GF-D8 (cell line): ENCODE results near the gene ZNF276.
"Not testable (repeated sequence)": the region's sequence is repeated elsewhere in the genome, so short reads cannot be mapped to it uniquely, and the experiment has no call there.

Source experiments
- DNase-seq: peaks from one replicate; lab custom pipeline; 2025; lab: John Stamatoyannopoulos, UW

The ZNF276 gene

DNA sequence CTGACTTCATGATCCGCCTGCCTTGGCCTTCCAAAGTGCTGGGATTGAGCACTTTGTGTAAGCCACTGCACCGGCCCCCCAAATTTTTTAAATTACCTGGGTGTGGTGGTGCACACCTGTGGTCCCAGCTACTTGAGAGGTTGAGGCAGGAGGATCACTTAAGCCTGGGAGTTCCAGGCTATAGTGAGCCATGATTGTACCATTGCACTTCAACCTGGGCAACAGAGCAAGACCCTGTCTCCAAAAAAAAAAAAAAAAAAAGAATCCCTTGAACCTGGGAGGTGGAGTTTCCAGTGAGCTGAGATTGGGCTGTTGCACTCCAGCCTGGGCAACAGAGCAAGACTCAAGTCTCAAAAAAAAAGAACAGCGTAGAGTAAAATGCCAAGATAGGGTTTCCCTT is 15.2 kb downstream of the ZNF276 start:
- DNase-seq: no peak

- no peak for DNase-seq
Measured at GRCh38 chr16:89737341-89738071, 16.2 kb downstream of the ZNF276 start.

GRCh38 chr16:89738072-89738377 is 16.7 kb downstream of the ZNF276 start:
- no peak for DNase-seq

GRCh38 chr16:89738538-89739317 is 17.4 kb downstream of the ZNF276 start:
- DNase-seq: no peak

- DNase-seq: no peak
Measured at GRCh38 chr16:89739383-89739782, 18.0 kb downstream of the ZNF276 start.

- no peak for DNase-seq
Measured at GRCh38 chr16:89741342-89742014, 20.1 kb downstream of the ZNF276 start.

DNA sequence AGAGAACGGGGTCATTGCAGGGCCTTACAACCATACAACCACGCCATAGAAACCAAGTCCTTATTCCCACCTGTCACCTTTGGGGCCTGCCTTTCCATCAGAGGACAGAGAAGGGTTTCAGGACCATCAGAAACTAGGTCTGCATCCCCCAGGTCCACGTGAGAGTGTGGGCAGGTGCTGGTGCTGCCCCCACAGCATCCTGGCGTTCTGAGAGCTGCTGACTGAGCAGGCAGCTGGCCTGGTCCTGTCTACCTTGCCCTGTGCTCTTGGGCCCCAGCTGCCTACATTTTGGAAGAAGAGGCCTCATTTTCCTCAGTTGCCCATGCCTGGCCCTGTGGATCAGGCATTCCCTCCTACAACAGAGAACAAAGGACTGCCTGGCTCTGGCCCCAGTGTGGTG is 21.6 kb downstream of the ZNF276 start:
- DNase-seq: no peak

DNA sequence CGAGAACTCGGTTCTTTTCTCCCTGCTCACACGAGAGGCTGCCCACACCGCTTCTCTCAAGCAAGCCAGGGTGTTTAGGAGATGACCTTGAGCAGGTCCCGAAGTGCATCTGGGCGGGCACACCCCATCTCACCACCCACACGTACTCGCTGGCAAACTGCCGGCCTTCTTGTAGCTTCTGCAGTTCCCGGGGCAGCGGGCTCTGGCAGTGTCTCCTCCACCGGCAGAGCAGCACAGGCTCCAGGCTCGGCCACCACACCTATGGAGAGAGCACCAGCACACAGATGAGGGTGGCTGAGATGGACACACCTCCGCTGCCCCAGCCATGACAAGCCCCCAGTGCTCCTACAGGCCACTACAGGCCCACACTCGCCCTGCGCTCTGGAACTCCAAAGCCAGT is 23.5 kb downstream of the ZNF276 start:
- no peak for DNase-seq

DNA sequence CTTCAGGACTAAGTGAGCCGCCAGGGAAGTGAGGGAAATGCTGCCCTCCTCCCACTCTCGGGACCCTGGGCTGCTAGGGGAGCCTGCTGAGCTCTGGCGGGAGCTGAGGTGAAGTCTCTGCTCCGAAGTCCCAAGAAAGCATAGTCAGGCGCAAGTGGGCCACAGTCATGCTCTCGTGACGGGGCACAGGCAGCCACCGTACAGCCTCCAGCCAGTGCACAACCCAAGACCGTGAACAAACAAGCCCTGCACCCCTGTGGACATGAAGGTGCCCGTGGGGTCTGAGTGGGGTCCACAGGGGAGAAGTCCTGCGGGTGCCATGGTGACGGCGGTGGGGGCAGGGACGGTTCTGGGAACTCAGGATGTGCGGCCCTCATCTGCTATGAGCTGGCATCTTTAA is 24.7 kb downstream of the ZNF276 start:
- DNase-seq: no peak

DNA sequence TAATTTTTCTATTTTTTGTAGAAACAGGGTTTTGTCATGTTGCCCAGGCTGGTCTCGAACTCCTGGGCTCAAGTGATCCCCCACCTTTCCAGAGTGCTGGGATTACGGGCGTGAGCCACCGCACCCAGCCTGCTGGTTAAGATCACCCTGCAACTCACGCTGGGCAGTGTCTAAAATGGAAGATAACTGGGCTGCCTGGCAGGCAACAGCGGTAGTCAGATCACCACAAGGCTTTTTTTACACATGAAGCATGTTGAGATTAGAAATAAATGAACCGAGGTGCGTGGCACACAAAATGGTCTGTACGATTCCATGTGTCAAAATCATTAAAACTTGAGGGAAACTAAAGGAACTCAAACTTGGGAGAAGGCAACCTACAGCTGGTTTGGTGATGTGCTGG is 26.7 kb downstream of the ZNF276 start:
- no peak for DNase-seq

DNA sequence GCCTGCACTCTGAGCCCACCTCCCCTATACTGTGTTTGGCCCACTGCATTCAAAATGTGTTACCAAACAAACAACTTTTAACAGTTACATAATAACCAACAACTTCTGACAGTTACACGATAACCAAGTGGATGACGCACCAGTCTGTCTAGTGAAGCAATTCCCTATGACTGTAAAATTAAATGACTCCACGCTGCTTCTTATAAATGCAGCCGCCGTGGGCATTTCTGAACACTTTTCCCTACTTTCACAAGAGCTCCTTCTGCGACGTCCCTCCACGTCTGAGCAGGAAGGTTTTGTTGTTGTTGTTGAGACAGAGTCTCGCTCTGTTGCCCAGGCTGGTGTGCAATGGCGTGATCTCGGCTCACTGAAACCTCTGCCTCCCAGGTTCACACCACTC is 27.6 kb downstream of the ZNF276 start:
- no peak for DNase-seq

DNA sequence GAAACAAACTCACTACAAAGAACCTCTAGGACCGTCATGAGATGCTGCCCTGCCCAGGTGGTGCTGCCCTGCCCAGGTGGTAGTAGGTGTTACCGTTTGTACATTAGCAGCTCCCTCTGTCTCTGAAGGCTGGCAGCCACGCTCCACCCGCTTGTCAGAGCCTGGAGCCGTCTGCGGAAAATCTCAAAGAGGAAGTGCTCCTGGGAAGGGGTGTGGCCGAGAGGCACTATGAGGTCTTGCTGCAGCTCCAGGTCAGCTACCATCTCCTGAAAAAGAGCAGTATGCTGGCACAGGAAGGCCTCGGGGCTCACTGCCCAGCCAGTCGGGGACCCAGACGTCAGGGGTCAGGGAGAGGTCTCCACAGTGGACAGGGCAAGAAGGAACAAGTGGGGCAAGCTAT is 28.3 kb downstream of the ZNF276 start:
- no peak for DNase-seq

DNA sequence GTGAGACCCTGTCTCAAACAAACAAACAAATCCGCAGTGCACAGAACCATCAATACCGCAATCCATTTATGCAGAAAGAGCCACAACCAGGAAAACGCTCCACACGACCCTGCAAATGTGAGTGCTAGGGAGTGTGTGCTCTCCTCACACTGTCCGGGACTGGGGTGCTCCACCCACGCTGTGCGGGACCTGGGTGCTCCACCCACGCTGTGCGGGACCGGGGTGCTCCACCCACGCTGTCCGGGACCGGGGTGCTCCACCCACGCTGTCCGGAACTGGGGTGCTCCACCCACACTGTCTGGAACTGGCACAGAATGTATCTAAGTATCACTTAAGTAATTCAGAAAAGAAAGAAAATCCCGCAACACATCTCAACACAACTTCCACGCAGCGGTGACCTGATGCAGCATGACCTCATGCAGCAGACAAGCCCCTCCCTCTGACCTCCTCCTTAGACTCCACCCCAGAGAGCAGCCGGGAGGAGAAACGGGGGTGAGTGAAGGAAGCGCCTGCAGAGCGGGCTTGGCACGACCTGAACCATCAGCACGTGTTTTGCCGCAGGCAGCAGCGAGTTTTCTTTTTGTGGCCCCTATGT is 38.5 kb downstream of the ZNF276 start:
- no peak for DNase-seq

GRCh38 chr16:89761304-89761922 is 40.1 kb downstream of the ZNF276 start:
- DNase-seq: no peak

DNA sequence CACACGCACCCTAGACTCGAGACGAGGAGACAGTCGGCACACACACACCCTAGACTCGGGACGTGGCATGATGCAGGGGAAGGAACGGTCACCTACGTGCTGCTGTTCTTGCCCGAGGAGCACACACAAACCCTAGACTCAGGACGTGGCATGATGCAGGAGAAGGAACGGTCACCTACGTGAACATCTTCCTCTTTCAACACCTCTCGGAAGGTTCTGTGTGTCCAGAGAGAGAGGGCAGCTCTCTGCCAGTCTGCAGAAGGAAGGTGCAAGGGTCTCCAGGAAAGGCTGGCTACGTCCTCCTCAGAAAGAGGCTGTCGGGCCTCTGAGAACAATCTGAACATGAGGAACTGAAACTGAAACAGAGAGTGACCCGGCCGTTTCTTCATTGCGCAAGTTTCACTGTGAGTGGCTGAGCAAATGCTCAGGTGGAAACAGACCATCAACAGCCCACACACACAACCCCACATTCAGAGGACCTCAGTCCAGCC is 43.4 kb downstream of the ZNF276 start:
- DNase-seq: no peak

DNA sequence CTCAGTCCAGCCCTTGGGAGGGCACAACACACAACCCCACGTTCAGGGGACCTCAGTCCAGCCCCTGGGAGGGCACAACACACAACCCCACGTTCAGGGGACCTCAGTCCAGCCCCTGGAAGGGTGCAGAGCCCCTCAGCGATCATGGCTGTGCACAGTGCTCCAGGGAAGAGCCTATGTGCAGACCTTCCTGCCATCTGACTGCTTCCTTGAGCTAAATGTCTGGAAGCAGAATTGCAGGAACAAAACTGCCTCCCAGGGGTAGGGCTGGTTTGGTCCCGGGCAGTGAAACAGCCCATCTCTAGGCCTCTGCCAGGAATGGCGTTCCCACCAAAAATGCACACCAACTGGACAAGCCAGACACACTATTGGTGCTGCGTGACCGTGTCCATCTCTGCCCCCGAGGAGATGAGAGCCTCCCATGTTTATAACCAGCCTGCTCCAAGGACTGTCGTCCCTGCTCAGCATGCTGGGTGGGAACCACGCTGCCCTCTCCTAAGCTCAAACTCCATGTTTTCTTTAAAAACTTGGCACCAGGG is 44.0 kb downstream of the ZNF276 start:
- DNase-seq: no peak

- DNase-seq: no peak
Measured at GRCh38 chr16:89770367-89770766, 49.0 kb downstream of the ZNF276 start.

DNA sequence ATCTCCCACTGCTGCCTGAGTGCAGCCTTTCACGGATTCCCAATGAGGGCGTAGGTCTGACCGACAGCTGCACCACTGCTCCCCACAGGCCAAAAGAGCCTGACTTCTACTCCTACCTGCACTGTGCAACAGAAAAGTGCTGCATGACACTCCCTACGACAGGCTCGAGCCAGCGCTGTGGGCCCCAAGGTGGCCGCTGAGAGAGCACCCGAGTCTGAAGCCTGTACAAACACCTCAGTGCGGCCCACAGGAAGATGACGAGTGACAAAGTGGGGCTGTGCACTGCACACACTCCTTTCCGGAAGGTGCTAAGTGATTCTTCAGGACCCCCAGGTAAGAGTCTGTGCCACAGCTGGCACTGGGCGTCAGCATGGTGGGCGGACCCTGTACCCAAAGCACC is 53.9 kb downstream of the ZNF276 start:
- no peak for DNase-seq

DNA sequence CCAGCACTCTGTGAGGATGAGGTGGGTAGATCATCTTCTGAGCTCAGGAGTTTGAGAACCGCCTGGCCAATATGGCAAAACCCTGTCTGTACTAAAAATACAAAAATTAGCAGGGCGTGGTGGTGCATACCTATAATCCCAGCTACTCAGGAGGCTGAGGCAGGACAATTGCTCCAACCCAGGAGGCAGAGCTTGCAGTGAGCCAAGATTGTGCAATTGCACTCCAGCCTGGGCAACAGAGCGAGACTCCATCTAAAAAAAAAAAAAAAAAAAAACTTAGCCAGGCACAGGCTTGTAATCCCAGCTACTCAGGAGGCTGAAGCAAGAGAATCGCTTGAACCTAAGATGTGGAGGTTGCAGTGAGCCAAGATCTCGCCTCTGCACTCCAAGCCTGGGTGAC is 56.9 kb downstream of the ZNF276 start:
- DNase-seq: not testable (repeated sequence)

DNA sequence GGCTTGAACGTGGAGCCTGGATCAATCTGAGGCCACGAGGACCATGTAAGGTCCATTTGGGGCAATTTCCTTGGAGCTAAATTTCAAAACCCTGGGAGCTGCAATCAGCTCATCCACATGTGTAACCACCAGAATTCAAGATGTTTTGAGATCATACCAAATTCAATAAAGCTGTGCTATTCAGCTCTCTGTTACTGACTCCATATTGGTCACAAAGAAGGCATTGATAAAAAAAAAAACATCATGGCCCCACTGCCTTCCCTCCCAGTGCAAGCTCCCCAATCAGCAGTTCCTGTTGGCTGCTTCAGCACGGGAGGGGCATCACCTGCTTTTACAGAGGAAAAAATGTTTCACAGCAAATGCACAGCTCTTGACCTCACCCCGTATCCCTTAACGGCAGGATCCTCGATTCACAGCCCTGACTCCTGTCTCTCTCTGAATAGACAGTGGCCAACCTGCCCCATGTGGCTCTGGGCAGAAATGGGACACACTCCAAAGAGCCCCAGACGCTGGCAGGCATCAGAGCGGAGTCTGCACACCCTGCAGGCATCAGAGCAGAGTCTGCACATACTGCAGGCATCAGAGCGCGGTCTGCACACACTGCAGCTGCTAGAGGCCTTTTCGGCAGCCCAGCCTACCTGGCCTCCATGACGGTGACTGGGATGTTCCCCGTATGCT is 58.0 kb downstream of the ZNF276 start:
- DNase-seq: no peak

GRCh38 chr16:89779909-89780305 is 58.6 kb downstream of the ZNF276 start:
- no peak for DNase-seq
